Ovary (tissue), 3 donors: Measurements from ENCODE around the gene CDC16.

Experiments
- CTCF ChIP-seq, 3 donors: fragments of 450-650 bp in 2 of 3; fragments of 200-600 bp in 1 of 3; IDR thresholded peaks; one replicate each; pipeline versions ENCODE4 v1.5.1 to v1.8.0; 2016 to 2022; ENCODE audit warnings: antibody characterized with exemption in 3 of 3, mild to moderate bottlenecking in 1 of 3
- POLR2A ChIP-seq: fragments of 450-650 bp; IDR thresholded peaks from one replicate; pipeline ENCODE4 v1.6.1; 2017; ENCODE audit warnings: antibody characterized with exemption, mild to moderate bottlenecking, moderate library complexity
- donor health status: DM: no; HTN: no; CAD: no.

- TF ChIP-seq CTCF (IDR thresholded peaks at IDR 0.05): no peak
- no peak for TF ChIP-seq POLR2A
These were observed 69.8 kb downstream of the CDC16 start for GRCh38 chr13:114304346-114305034.
